Loucy (cell line): ENCODE measurements around the gene LYZL4.

Experiments
- EZH2phosphoT487 ChIP-seq: fragments of 200-600 bp; IDR thresholded peaks from 2 replicates; pipeline ENCODE4 v1.6.1; 2018; ENCODE audit warnings: antibody characterized with exemption, mild to moderate bottlenecking, moderate library complexity, borderline replicate concordance
- TF ChIP-seq, protein P1 (sequence below): fragments of 200-600 bp; sonication (generic); conservative IDR thresholded peaks from 2 replicates; pipeline ENCODE4 v1.5.1; 2014; ENCODE audit warnings: mild to moderate bottlenecking, antibody characterized with exemption, low read length

- TF ChIP-seq, protein P1, sequence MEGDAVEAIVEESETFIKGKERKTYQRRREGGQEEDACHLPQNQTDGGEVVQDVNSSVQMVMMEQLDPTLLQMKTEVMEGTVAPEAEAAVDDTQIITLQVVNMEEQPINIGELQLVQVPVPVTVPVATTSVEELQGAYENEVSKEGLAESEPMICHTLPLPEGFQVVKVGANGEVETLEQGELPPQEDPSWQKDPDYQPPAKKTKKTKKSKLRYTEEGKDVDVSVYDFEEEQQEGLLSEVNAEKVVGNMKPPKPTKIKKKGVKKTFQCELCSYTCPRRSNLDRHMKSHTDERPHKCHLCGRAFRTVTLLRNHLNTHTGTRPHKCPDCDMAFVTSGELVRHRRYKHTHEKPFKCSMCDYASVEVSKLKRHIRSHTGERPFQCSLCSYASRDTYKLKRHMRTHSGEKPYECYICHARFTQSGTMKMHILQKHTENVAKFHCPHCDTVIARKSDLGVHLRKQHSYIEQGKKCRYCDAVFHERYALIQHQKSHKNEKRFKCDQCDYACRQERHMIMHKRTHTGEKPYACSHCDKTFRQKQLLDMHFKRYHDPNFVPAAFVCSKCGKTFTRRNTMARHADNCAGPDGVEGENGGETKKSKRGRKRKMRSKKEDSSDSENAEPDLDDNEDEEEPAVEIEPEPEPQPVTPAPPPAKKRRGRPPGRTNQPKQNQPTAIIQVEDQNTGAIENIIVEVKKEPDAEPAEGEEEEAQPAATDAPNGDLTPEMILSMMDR, result no peak
- no peak for TF ChIP-seq EZH2phosphoT487
Measured at GRCh38 chr3:42349765-42350594, 60.4 kb downstream of the LYZL4 start.
